Ecto neural progenitor cell (in vitro differentiated cells): ENCODE data around the gene XDH.

Experiments
- DNase-seq: peaks from one replicate; pipeline ENCODE4 v3.0.0-alpha.2; 2018; ENCODE audit warnings: low spot score

XDH gene

DNA sequence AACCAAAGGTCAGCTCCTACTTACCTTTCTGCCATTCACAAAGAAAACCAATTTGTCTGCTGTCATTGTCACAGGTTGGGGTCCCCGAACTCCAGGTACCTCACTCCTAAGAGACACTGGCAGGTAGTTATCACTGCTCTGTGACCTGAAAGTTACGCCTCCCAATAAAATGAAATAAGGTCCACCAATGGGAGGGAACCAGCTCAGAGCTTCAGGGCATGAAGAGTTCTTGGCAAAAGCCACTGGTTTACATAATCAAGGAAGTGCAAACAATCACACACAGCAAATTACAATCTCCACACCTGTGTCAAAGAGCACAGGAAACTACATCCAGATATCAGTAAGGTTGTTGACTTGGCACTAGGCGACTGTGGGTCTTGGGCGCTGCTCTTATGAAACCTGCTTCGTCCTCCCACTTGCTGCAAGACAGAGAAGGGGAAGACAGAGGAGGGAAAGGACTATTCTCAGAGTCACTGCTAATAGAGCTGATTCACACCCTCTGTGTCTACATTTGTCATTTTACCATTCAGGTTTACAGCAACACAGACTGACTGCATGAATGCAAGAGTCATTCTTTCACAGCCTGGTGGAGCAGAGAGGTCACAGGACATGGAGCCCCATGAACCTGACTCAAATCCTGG is at the start of gene XDH:
Gene XDH, minus strand, starts transcription at position 142 of the 641 bp plus-strand sequence. Its CDS starts 76 bp downstream, at position 66.
- DNase-seq: no peak

GRCh38 chr2:31457651-31458050 is 43.1 kb upstream of the XDH start:
- no peak for DNase-seq

DNA sequence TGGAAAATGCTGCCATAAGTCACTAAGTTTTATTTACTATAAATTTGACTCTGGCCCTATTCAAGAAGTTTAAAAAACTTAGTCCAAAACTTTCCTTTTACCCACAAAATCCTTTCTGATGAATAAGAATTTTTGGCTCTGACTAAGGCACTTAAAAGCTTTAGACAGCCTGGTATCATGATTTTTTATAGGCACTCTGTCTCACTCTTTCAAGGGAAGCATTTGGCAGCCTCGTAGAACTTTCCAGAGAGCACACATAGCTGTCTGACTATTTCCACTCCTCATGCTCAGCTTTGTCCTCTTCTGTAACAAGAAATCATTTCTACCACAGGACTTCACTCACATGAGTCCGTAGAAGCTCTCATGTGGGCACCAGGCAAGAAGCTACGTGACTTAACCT is 32.3 kb upstream of the XDH start:
- DNase-seq: no peak

- no peak for DNase-seq
Measured at GRCh38 chr2:31442376-31442775, 27.8 kb upstream of the XDH start.

DNA sequence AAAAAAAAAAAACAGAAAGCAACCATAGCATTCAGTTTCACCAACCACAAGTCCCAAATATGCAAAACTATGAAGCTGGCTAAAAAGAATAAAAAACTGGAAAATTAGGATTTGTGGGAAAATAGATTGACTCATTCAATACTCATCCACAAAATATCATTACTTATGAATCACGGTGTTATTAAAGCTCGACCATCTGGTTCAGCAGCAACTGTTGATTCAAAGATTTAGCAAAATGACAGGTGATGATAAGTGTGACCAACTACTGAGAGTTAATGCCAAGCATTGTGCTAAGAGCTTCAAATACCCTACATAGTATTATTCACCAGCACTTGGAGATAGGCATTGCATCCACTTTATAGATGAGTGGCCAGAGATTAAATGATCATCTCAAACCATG is 26.2 kb upstream of the XDH start:
- DNase-seq: no peak

DNA sequence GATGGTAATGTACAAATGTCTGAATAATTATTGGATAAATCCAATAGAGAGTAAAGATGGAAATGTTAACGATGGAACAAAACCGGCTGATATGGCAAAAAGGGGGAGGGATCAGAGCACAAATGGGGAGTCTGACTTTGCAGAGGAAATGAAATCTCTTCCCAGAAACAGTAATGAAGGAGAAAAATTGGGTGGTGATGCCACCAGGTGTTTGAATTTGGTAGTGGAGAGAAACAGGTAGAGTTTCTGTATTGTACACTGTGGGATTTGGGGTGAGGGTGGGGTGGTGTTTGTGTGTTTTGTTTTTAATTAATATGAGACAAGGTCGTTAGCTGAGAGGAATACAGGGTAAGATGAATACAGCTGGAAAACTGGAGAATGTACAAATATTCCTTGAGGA is 20.4 kb upstream of the XDH start:
- no peak for DNase-seq

- DNase-seq: no peak
Measured at GRCh38 chr2:31433541-31433940, 19.0 kb upstream of the XDH start.

DNA sequence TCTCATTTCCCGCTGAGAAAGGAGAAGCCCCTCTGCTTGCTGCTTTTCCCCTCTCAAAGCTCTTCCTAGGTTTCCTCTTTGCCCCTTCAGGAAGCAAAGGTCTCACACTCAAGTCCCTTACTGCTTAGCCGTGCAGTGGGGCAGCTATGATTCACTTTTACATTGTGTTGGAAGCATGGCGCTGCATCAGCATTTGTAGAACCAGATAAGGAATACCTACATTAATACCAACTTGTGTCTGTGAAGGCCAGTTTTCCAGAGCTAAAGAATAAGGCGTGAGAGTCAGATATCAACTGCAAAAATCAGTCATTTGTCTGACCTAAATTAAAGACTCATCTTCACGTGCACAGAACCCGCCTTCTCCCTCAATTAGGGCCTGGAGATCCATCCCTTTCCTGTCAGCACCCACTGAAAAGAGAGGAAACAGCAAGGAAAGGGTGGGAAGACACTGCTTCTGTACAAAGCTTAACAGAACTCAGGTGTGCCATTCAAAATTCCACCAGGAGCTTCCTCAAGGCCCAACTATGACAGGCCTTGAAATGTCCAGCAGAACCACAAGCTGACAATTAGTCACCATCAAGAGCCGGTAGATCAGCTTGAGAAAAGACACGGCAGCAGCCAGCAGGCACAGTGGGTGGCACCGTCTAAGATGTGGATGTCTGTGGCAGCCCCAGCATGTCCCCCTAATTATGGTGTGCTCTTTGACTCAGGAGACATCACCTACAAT is 16.1 kb upstream of the XDH start:
- no peak for DNase-seq

DNA sequence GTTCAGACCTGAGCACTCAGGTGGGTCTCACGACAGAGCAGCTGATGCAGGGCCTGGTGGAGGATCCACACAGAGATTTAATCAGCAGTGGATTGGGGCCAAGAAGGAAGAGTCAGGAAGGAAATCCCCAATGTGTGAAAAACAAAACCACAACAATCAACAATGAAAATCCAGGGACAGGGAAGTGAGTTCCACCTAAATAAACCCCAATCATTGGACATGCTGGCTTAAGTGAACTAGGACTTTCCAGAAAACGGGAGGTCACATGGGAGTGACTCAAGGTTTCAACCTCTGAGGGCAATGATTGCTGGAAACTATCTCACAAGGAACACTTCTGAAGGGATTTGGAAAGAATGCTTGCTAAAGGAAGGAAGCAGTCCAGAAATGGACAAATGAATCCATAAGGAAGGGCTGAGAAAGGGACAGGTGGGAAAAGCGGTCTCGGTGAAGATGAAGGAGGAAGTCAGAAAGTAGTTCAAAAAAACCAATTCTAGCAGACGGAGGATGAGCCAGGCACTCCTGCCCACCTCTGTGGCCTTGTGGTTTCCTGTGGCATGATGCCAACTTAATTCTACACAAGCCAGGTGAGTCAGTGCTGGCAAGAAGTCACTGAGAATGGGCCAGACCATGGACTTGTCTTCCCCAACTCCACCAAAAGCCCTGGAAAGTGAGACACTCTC is 15.4 kb upstream of the XDH start:
- DNase-seq: no peak

- DNase-seq: no peak
Measured at GRCh38 chr2:31429040-31429439, 14.5 kb upstream of the XDH start.

DNA sequence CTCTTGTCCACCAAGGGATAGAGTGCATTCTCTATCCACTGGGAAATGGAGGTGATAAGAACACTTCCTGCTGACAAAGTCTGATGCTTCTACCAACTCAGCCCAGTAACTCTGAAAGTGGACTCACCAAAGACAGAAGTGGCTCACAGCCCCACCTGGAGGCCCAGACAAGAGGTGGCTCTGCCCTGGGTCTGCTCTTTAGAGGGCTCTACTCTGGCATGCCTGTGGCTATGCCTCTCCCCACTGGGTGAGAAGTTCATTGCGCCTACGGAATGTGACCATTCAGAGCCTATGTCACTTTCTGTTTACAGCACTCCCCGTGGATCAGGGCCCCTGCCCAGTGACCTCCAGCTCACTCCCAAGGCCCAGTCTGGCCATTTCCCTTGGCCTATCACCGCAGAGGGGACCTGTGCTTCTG is 13.5 kb upstream of the XDH start:
- no peak for DNase-seq

- no peak for DNase-seq
Measured at GRCh38 chr2:31426096-31426495, 11.6 kb upstream of the XDH start.

- DNase-seq: no peak
Measured at GRCh38 chr2:31421634-31422033, 7.1 kb upstream of the XDH start.

- no peak for DNase-seq
Measured at GRCh38 chr2:31420936-31421335, 6.4 kb upstream of the XDH start.

GRCh38 chr2:31419386-31419785 is 4.8 kb upstream of the XDH start:
- DNase-seq: no peak

DNA sequence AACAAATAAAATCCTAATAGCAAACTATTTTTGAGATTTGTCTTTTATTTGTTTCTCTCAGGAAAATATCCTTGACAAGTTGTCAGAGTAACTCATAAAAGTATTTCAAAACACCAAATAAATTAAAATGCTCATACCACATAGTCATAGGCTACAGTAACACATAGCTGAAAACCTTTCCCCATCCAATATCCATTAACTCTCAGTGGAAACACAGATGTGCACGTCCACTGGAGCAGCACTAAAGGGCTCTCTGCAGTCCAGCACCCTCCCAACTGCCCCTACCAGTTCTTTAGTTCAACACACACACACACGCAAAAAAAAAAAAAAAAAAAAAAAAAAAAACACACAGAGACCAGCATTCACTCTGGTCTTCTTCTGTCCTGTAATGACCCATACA is 879 bp upstream of the XDH start:
- no peak for DNase-seq

DNA sequence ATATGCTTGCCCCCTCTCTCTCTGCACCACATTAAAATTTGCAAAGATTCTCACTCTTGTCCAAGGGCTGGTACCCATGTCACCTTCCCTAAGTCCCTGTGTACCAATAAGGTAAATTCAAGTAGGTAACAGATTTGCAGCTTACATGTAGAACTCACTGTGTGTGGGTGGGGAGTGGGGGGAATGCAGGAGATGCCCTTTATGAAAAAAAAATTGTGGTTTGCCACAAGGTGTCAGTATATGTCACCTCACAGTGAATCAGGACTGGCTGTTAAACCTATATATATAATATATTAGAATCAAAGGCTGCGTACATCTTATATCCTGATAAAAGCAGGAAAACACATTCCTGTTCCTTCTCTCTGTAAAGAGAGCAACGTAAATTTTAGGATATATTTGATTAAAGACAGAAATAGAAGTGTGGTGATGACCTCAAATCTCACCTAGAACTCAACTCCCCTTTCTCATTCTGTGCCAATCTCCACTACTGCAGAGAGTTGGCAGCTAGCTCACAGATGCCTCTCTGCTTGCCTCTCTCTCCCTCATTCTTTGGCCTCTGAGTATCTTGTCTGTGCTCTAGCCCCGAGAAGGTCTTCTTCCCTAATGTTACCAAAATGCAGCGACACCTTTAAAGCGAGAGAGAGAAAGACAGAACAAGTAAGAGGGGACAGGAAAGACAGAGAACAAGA is 536 bp downstream of the XDH start:
- DNase-seq: no peak

- DNase-seq: no peak
Measured at GRCh38 chr2:31413025-31413424, 1.5 kb downstream of the XDH start.

DNA sequence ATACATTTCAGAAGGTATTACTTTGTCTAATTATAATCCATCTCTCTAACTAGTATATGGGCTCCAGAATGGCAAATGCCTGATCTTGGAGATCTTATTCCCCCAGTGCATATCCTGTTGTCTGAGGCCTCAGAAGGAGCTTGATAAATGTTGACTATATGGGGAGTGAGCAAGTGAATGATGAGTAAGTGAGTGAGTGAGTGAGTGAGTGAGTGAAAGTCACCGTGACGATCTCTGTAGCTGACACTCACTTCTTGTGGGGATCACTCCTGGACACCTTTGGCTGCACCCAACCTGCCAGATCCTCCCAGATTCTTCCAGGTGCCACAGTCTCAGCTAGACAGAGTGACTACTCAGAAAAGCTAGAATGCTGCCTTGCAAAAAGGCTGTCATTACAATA is 2.8 kb downstream of the XDH start:
- no peak for DNase-seq

GRCh38 chr2:31406593-31407385 is 7.8 kb downstream of the XDH start:
- no peak for DNase-seq

DNA sequence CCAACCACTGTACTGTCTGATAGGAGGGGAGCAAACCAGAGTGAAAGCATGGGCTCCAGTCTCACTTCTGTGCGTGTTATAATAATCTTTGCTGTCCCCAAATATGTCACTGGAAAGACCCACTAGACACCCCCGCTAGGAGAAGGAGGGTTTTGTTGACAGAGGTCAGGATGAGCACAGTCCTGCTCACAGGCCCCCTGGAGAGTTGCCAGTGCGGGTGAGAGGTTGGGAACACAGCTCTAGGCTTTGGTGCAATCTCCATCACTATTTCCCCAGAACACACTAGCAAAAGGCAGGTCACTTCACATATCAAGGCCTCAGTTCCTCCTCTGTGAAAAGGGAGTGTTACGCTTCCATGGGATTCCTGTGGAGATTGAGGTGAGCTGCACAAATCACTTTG is 9.7 kb downstream of the XDH start:
- no peak for DNase-seq

GRCh38 chr2:31404302-31404701 is 10.2 kb downstream of the XDH start:
- DNase-seq: no peak
